ENCODE results near the gene HABP4. TPM values are rescaled to one million over a fixed set of nuclear protein-coding genes. Genes with fewer than 3 reads are reported as not detected.

Gene HABP4
- total and polyA plus RNA-seq, 2 of the 4 experiments (the other 2 are of a cell fraction): 5.2 to 10.6 TPM

DNA sequence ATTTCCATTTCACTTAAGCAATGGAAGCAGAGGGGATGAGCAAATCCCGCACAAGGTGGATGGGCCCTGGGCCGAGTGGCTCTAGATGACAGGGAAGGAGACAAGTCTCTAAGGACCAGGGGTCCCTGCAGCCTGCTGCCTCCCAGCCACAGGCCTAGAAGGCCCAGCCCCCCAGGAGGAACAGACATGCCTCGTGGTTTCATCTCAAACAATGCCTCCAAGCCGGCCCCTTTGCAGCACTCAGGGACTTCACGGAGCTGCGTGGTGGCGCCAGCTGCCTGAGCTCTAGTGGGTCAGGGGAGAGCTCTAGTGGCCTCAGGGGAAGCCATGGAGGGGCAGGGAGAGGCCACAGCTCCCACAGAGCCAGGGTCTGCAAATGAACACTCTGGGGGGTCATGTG lies 48.8 kb downstream of the HABP4 start:
- intact Hi-C loops (cut with micrococcal nuclease): loop anchor here (5.0 kb wide), 1 partner anchor 46 kb away; the partner anchor contains the start of gene HABP4
- no peak overlapping the region for H3K4me2 ChIP-seq (ENCODE audit: low read depth, low read length)
- H2BK5ac ChIP-seq (ENCODE audit: low read depth, low read length, poor library complexity, severe bottlenecking): no peak overlapping the region
- no peak overlapping the region for H4K91ac ChIP-seq (ENCODE audit: insufficient read depth, low read depth, low read length)
- H3K9me3 ChIP-seq (ENCODE audit: control insufficient read depth, insufficient read depth, low read length): no peaks in the 10 kb centered on the region
- no peak overlapping the region for H2AFZ ChIP-seq (replicated peaks; ENCODE audit: low read length, poor library complexity)
- no peaks in the 10 kb centered on the region for H4K20me1 ChIP-seq (ENCODE audit: insufficient read depth, low read length)
- H2AK9ac ChIP-seq (replicated peaks; ENCODE audit: low read depth, low read length, poor library complexity): no peak overlapping the region
- ChIA-PET CTCF (no interaction called here), POLR2A (ENCODE audit: unreplicated experiment) (no interaction called here)
- no peak overlapping the region for H4K5ac ChIP-seq (ENCODE audit: low read depth, low read length)
- H4K8ac ChIP-seq (ENCODE audit: low read depth in 2 of 2, low read length in 2 of 2): no peak overlapping the region
- H3K79me1 ChIP-seq (ENCODE audit: low read depth in 1 of 2, low read length in 2 of 2): 0 out of 4 replicates have a peak, but pooled peaks cover 0 to 3% of the 10 kb centered on the region in 2 experiments
- no peak overlapping the region for H2BK15ac ChIP-seq (ENCODE audit: low read depth, low read length)
- dilution Hi-C loops (cut with HindIII; ENCODE audit: low sequenced_read_pairs, unreplicated experiment): no loop called here
- H3K4me1 ChIP-seq (ENCODE audit: control insufficient read depth, insufficient read depth, low read length): peaks cover 19% of the 10 kb centered on the region
- BruUV-seq (replicated peaks): no TSS peak
- DNase-seq: no peak
- H3K9ac ChIP-seq (ENCODE audit: low read depth, low read length): no peak overlapping the region
- in situ Hi-C loops (cut with MboI; ENCODE audit: low sequenced_read_pairs): no loop called here
- no peak overlapping the region for H2AK5ac ChIP-seq (ENCODE audit: low read depth, low read length)
- no peak overlapping the region for H2BK20ac ChIP-seq (ENCODE audit: low read depth, low read length)
- H3K4ac ChIP-seq (ENCODE audit: low read depth, low read length): no peak overlapping the region
- H3K14ac ChIP-seq (replicated peaks; ENCODE audit: low read depth, low read length): no peak overlapping the region
- no peaks in the 10 kb centered on the region; the same call in 1 of the 2 replicates for H3K36me3 ChIP-seq (ENCODE audit: control insufficient read depth, insufficient read depth, low read length)
- H3K4me3 ChIP-seq (ENCODE audit: insufficient read depth, low read depth, low read length): no peak overlapping the region
- no peak for ATAC-seq (ENCODE audit: low read depth)
- no peak overlapping the region for H3K23ac ChIP-seq (ENCODE audit: low read depth, low read length)
- no peak overlapping the region for H3K27ac ChIP-seq (ENCODE audit: insufficient read depth, low read length)
- no peak overlapping the region for H3K56ac ChIP-seq (ENCODE audit: extremely low read depth, insufficient read depth, low read length)
- 100% methylated on average over 1 of the region's 7 CpGs; no CpG with 5 or more reads in 1 of the 2 experiments for WGBS, 2 experiments (ENCODE audit: extremely low coverage in 2 of 2, insufficient read length in 1 of 2)
- H3K18ac ChIP-seq (ENCODE audit: low read depth, low read length): no peak overlapping the region
- no peak overlapping the region for H2BK120ac ChIP-seq (ENCODE audit: low read depth, low read length)
- TF ChIP-seq MXI1 (IDR thresholded peaks at IDR 0.05; ENCODE audit: borderline replicate concordance, low read depth, low read length): no peak
- TF ChIP-seq POLR2A (IDR thresholded peaks at IDR 0.05; ENCODE audit: low read depth, low read length): no peak
- no peak for TF ChIP-seq BHLHE40 (IDR thresholded peaks at IDR 0.05; ENCODE audit: low read depth, low read length)
- H3K27me3 ChIP-seq (ENCODE audit: control insufficient read depth, insufficient read depth, low read length): no peaks in the 10 kb centered on the region
- peaks cover 12% of the 10 kb centered on the region; the same call in 1 of the 2 replicates for H3K9me1 ChIP-seq (ENCODE audit: insufficient read depth, low read length)
